OCI-LY3 (cell line): ENCODE measurements around the gene LPP.

Source experiments
- H2AFZ ChIP-seq: fragments of 200-600, 300-600 bp; shearing (Covaris generic); 2 replicates; pipeline ENCODE4 v1.6.0; 2014; ENCODE audit warnings: antibody characterized with exemption, low read depth, low read length
- H3K27ac ChIP-seq: fragments of 200-600, 300-600 bp; sonication (generic); 2 replicates; pipeline ENCODE4 v1.5.1; 2014; ENCODE audit warnings: mild to moderate bottlenecking, low read length, moderate library complexity, mixed read lengths
- H3K27me3 ChIP-seq: fragments of 200-600, 300-600 bp; sonication (generic); 2 replicates; pipeline ENCODE4 v1.6.1; 2014; ENCODE audit warnings: low read depth, low read length, mixed read lengths
- H3K36me3 ChIP-seq: fragments of 200-600, 300-600 bp; sonication (generic); replicated peaks from 2 replicates; pipeline ENCODE3; 2014; ENCODE audit warnings: low read depth, low read length, mixed read lengths
- H3K4me1 ChIP-seq: fragments of 300-600, 200-600 bp; sonication (generic); 2 replicates; pipeline ENCODE4 v1.6.1; 2014; ENCODE audit warnings: low read length, mixed read lengths
- H3K4me2 ChIP-seq: fragments of 200-600, 300-600 bp; sonication (generic); 2 replicates; pipeline ENCODE4 v1.6.1; 2014; ENCODE audit warnings: low read length, mixed read lengths
- H3K4me3 ChIP-seq: fragments of 300-600, 200-600 bp; sonication (generic); 2 replicates; pipeline ENCODE4 v1.5.1; 2014; ENCODE audit warnings: antibody characterized with exemption, mild to moderate bottlenecking, low read length, moderate library complexity
- H3K79me2 ChIP-seq: fragments of 300-600, 200-600 bp; shearing (Covaris generic); 2 replicates; pipeline ENCODE4 v1.6.1; 2014; ENCODE audit warnings: mild to moderate bottlenecking, low read length, mixed read lengths
- H3K9ac ChIP-seq: fragments of 300-600, 200-600 bp; shearing (Covaris generic); 2 replicates; pipeline ENCODE4 v1.6.0; 2014; ENCODE audit warnings: mild to moderate bottlenecking, low read length, moderate library complexity
- H3K9me3 ChIP-seq: fragments of 200-600, 300-600 bp; shearing (Covaris generic); 2 replicates; pipeline ENCODE4 v1.6.1; 2014; ENCODE audit warnings: low read length, mixed read lengths; ENCODE audit not compliant: insufficient read depth
- H4K20me1 ChIP-seq: fragments of 200-600, 300-600 bp; sonication (generic); 2 replicates; pipeline ENCODE4 v1.6.1; 2016; ENCODE audit warnings: low read length, mixed read lengths; ENCODE audit not compliant: insufficient read depth
- CTCF ChIP-seq: fragments of 200-600, 300-600 bp; sonication (generic); IDR thresholded peaks from 2 replicates; pipeline ENCODE4 v1.5.1; 2014; ENCODE audit warnings: antibody characterized with exemption, low read length, low read depth
- EZH2phosphoT487 ChIP-seq: fragments of 200-600 bp; shearing (Covaris generic); IDR thresholded peaks from 2 replicates; pipeline ENCODE4 v1.6.1; 2018; ENCODE audit warnings: antibody characterized with exemption, mixed run types, low read depth

Gene LPP

GRCh38 chr3:188526057-188526456, 372.1 kb downstream of the LPP start:
- peak overlapping the region; percentile 14; the same call in 1 of the 2 replicates for H3K27ac ChIP-seq
- peak; percentile 36 for TF ChIP-seq CTCF
- TF ChIP-seq EZH2phosphoT487, result no peak

GRCh38 chr3:188527389-188527788, 373.4 kb downstream of the LPP start:
- H4K20me1 ChIP-seq, result no peaks in the 10 kb centered on the region
- no peak overlapping the region for H3K9ac ChIP-seq
- no peaks in the 10 kb centered on the region for H3K36me3 ChIP-seq
- H3K4me2 ChIP-seq, result no peak overlapping the region
- no peaks in the 10 kb centered on the region for H3K79me2 ChIP-seq
- TF ChIP-seq EZH2phosphoT487 (no peak), CTCF (no peak)
- H3K27ac ChIP-seq, result no peak overlapping the region
- H2AFZ ChIP-seq, result no peak overlapping the region
- no peaks in the 10 kb centered on the region for H3K9me3 ChIP-seq
- H3K4me1 ChIP-seq, result peaks cover 15% of the 10 kb centered on the region
- H3K27me3 ChIP-seq, result no peaks in the 10 kb centered on the region
- no peak overlapping the region for H3K4me3 ChIP-seq

More at GRCh38 chr3:188526057-188526456, 372.1 kb downstream of the LPP start:
- H3K9ac ChIP-seq, result peak overlapping the region; percentile 17; the same call in 1 of the 2 replicates
- H3K27me3 ChIP-seq, result no peaks in the 10 kb centered on the region
- no peak overlapping the region for H3K4me3 ChIP-seq
- no peaks in the 10 kb centered on the region for H3K36me3 ChIP-seq
- peak overlapping the region; percentile 14; the same call in 1 of the 2 replicates for H3K4me2 ChIP-seq
- H3K79me2 ChIP-seq, result no peaks in the 10 kb centered on the region
- H2AFZ ChIP-seq, result 0 out of 2 replicates have a peak overlapping the region, but pooled peaks have one; percentile 28
- H3K9me3 ChIP-seq, result no peaks in the 10 kb centered on the region
- no peaks in the 10 kb centered on the region for H4K20me1 ChIP-seq
- peaks cover 15% of the 10 kb centered on the region for H3K4me1 ChIP-seq

GRCh38 chr3:188528396-188528795, 374.4 kb downstream of the LPP start:
- no peaks in the 10 kb centered on the region for H3K27me3 ChIP-seq
- TF ChIP-seq CTCF, result no peak
- no peak for TF ChIP-seq EZH2phosphoT487
- peaks cover 15% of the 10 kb centered on the region for H3K4me1 ChIP-seq
- H2AFZ ChIP-seq, result no peak overlapping the region
- H3K79me2 ChIP-seq, result no peaks in the 10 kb centered on the region
- no peak overlapping the region for H3K27ac ChIP-seq
- no peaks in the 10 kb centered on the region for H3K36me3 ChIP-seq
- H3K9ac ChIP-seq, result no peak overlapping the region
- H3K9me3 ChIP-seq, result no peaks in the 10 kb centered on the region
- no peak overlapping the region for H3K4me2 ChIP-seq
- H3K4me3 ChIP-seq, result no peak overlapping the region
- H4K20me1 ChIP-seq, result no peaks in the 10 kb centered on the region

GRCh38 chr3:188529228-188529627, 375.3 kb downstream of the LPP start:
- Histone ChIP-seq H3K79me2 (no peaks in the 10 kb centered on the region), H4K20me1 (no peaks in the 10 kb centered on the region), H3K36me3 (no peaks in the 10 kb centered on the region), H3K4me3 (no peak overlapping the region), H3K27me3 (no peaks in the 10 kb centered on the region), H3K9ac (no peak overlapping the region), H3K9me3 (no peaks in the 10 kb centered on the region), H3K27ac (no peak overlapping the region), H3K4me2 (no peak overlapping the region), H2AFZ (no peak overlapping the region), H3K4me1 (peaks cover 15% of the 10 kb centered on the region)
- TF ChIP-seq CTCF, result no peak
- TF ChIP-seq EZH2phosphoT487, result no peak
